ENCODE measurements around the gene CD226.

Gene CD226

DNA sequence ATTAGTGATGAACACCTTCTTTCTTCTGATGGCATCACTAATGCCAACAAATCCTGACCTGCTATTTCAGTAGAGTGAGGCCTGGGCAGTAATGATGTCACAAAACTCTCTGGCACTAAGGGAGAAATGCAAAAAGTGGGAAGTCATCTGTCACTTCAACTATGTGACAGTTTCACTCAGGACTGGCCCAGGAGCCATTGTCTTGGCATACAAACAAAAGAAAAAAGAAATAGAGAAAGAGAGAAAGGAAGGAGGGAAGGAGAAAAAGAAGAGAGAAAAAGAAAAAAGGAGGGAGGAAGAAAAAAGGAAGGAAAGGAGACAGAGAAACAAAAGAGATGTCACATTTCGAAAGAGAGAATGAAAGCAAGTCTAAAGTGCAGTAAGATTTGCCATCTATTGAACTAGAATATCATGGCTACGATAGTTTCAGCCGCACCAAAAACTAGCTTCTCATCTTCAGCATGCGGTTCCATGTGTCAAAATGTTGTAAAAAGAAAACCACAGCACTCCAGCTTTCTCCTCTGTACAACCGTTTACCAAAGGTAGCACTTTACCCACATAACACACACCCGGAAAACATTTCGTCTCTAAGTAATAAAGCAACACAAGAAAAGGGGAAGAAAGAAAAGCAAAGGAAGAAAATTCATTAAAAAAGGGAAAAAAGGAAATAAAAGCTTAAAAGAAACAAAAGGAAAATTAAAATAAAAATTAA, 50.1 kb downstream of the CD226 start:
- H3K36me3 ChIP-seq (ENCODE audit: control insufficient read depth, insufficient read depth, low read length), result no peaks in the 10 kb centered on the region
- no peak overlapping the region for H3K9ac ChIP-seq (ENCODE audit: low read depth, low read length)
- H3K4me1 ChIP-seq (ENCODE audit: control insufficient read depth, insufficient read depth, low read length), result no peaks in the 10 kb centered on the region
- no peak overlapping the region for H3K4me3 ChIP-seq (ENCODE audit: low read depth, low read length)
- H3K9me3 ChIP-seq (ENCODE audit: control insufficient read depth, insufficient read depth, low read length), result no peaks in the 10 kb centered on the region
- H3K27me3 ChIP-seq (ENCODE audit: control insufficient read depth, insufficient read depth, low read length), result no peaks in the 10 kb centered on the region

DNA sequence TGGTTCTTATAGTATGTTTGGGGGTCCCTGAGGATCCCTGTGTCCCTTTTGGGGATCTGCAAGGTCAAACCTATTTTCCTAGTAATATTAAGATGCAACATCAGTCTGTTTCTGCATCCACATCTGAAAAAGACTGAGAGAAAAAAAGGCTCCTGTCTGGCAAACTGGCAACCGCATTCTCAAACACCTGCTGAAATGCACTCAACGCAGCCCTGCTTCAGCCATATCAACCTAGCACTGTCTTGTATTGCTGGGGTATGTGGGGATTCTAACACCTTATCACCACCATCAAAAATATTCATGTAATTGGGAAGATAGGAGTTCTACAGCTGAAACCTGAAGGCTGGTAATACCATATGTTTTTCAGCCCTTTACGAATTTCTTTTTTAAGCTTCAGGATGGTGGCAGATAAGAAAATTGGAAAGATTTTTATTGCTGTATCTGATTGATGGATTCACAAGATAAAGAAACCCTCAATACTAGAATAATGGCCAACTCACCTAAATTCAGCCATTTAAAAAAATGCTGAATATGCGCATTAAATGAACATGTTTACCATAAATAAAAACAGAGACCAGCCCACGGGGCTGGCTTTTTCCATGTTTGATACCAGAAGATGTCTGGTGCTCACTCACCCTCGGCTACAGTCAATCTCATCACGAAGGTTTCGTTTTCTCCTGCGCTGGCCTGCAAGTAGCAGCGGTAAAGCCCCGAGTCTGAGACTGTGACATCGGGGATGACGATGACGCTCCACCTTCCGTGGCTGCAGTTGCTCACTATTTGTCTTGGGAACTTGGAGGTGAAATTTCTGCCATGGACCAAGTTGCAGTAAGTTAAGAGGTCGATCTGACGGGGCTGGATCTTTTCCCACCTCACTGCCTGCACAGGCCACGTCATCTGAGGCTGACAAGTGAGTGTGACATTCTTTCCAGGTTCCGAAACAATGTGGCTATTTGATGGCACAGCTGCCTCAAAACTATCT, 52.3 kb downstream of the CD226 start:
- Histone ChIP-seq H3K4me3 (ENCODE audit: low read depth, low read length) (no peak overlapping the region), H3K27me3 (ENCODE audit: control insufficient read depth, insufficient read depth, low read length) (no peaks in the 10 kb centered on the region), H3K4me1 (ENCODE audit: control insufficient read depth, insufficient read depth, low read length) (no peaks in the 10 kb centered on the region), H3K9ac (ENCODE audit: low read depth, low read length) (no peak overlapping the region), H3K9me3 (ENCODE audit: control insufficient read depth, insufficient read depth, low read length) (no peaks in the 10 kb centered on the region), H3K36me3 (ENCODE audit: control insufficient read depth, insufficient read depth, low read length) (no peaks in the 10 kb centered on the region)

GRCh38 chr18:69894467-69894866, 53.2 kb downstream of the CD226 start:
- no peak overlapping the region for H3K9ac ChIP-seq (ENCODE audit: low read depth, low read length)
- H3K4me3 ChIP-seq (ENCODE audit: low read depth, low read length), result no peak overlapping the region
- H3K4me1 ChIP-seq (ENCODE audit: control insufficient read depth, insufficient read depth, low read length), result no peaks in the 10 kb centered on the region
- H3K36me3 ChIP-seq (ENCODE audit: control insufficient read depth, insufficient read depth, low read length), result no peaks in the 10 kb centered on the region
- no peaks in the 10 kb centered on the region for H3K9me3 ChIP-seq (ENCODE audit: control insufficient read depth, insufficient read depth, low read length)
- H3K27me3 ChIP-seq (ENCODE audit: control insufficient read depth, insufficient read depth, low read length), result no peaks in the 10 kb centered on the region

DNA sequence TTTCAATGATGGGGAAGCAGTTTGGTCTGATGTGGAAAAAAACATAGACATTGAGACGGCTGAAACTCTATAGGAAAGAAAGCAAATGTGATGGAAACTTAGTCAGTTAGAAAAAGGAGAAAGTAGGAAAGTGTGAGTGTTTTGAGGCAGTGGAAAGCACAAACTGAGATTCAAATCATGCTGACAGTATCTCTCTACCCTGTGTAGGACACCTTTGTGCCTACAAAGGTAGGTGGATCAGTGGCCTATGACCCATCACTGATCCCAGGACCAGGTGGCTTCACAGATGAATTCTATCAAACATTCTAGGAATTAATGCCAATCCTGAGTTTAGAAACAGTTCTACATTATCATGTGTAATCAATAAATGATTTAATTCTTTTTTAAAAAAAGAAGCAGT, 57.1 kb downstream of the CD226 start:
- no peak overlapping the region for H3K4me3 ChIP-seq (ENCODE audit: low read depth, low read length)
- H3K9ac ChIP-seq (ENCODE audit: low read depth, low read length), result no peak overlapping the region
- H3K27me3 ChIP-seq (ENCODE audit: control insufficient read depth, insufficient read depth, low read length), result no peaks in the 10 kb centered on the region
- H3K4me1 ChIP-seq (ENCODE audit: control insufficient read depth, insufficient read depth, low read length), result no peaks in the 10 kb centered on the region
- H3K36me3 ChIP-seq (ENCODE audit: control insufficient read depth, insufficient read depth, low read length), result no peaks in the 10 kb centered on the region
- H3K9me3 ChIP-seq (ENCODE audit: control insufficient read depth, insufficient read depth, low read length), result no peaks in the 10 kb centered on the region

DNA sequence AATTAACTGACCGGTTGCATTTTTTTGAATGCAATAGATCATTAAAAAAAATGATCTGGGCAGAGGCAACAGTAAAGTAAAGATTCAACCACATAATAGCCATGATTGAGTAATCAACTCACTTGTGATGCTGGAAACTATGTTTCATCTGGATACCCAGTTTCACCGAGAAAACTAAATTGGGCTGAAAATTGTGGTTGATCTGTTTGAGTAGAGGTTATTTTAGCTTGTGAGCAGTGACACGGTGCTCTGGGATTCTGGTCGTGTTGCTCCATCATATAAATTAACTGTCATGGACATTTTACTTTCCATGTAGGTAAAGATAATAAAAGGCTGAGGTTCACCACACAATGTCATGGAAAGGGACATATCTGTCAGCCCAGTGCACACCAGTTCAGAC, 58.7 kb downstream of the CD226 start:
- H3K36me3 ChIP-seq (ENCODE audit: control insufficient read depth, insufficient read depth, low read length), result no peaks in the 10 kb centered on the region
- H3K4me1 ChIP-seq (ENCODE audit: control insufficient read depth, insufficient read depth, low read length), result no peaks in the 10 kb centered on the region
- no peaks in the 10 kb centered on the region for H3K9me3 ChIP-seq (ENCODE audit: control insufficient read depth, insufficient read depth, low read length)
- no peak overlapping the region for H3K4me3 ChIP-seq (ENCODE audit: low read depth, low read length)
- no peaks in the 10 kb centered on the region for H3K27me3 ChIP-seq (ENCODE audit: control insufficient read depth, insufficient read depth, low read length)
- H3K9ac ChIP-seq (ENCODE audit: low read depth, low read length), result no peak overlapping the region

- H3K27me3 ChIP-seq (ENCODE audit: control insufficient read depth, insufficient read depth, low read length), result no peaks in the 10 kb centered on the region
- no peaks in the 10 kb centered on the region for H3K9me3 ChIP-seq (ENCODE audit: control insufficient read depth, insufficient read depth, low read length)
- no peak overlapping the region for H3K4me3 ChIP-seq (ENCODE audit: low read depth, low read length)
- no peaks in the 10 kb centered on the region for H3K4me1 ChIP-seq (ENCODE audit: control insufficient read depth, insufficient read depth, low read length)
- H3K9ac ChIP-seq (ENCODE audit: low read depth, low read length), result no peak overlapping the region
- H3K36me3 ChIP-seq (ENCODE audit: control insufficient read depth, insufficient read depth, low read length), result no peaks in the 10 kb centered on the region
Measured at GRCh38 chr18:69887256-69887655, 60.4 kb downstream of the CD226 start.

- Histone ChIP-seq H3K4me1 (ENCODE audit: control insufficient read depth, insufficient read depth, low read length) (no peaks in the 10 kb centered on the region), H3K9ac (ENCODE audit: low read depth, low read length) (no peak overlapping the region), H3K36me3 (ENCODE audit: control insufficient read depth, insufficient read depth, low read length) (no peaks in the 10 kb centered on the region), H3K27me3 (ENCODE audit: control insufficient read depth, insufficient read depth, low read length) (no peaks in the 10 kb centered on the region), H3K4me3 (ENCODE audit: low read depth, low read length) (no peak overlapping the region), H3K9me3 (ENCODE audit: control insufficient read depth, insufficient read depth, low read length) (no peaks in the 10 kb centered on the region)
Measured at GRCh38 chr18:69885841-69886531, 61.7 kb downstream of the CD226 start.

GRCh38 chr18:69885355-69885754, 62.3 kb downstream of the CD226 start:
- Histone ChIP-seq H3K4me1 (ENCODE audit: control insufficient read depth, insufficient read depth, low read length) (no peaks in the 10 kb centered on the region), H3K9ac (ENCODE audit: low read depth, low read length) (no peak overlapping the region), H3K27me3 (ENCODE audit: control insufficient read depth, insufficient read depth, low read length) (no peaks in the 10 kb centered on the region), H3K9me3 (ENCODE audit: control insufficient read depth, insufficient read depth, low read length) (no peaks in the 10 kb centered on the region), H3K4me3 (ENCODE audit: low read depth, low read length) (no peak overlapping the region), H3K36me3 (ENCODE audit: control insufficient read depth, insufficient read depth, low read length) (no peaks in the 10 kb centered on the region)

DNA sequence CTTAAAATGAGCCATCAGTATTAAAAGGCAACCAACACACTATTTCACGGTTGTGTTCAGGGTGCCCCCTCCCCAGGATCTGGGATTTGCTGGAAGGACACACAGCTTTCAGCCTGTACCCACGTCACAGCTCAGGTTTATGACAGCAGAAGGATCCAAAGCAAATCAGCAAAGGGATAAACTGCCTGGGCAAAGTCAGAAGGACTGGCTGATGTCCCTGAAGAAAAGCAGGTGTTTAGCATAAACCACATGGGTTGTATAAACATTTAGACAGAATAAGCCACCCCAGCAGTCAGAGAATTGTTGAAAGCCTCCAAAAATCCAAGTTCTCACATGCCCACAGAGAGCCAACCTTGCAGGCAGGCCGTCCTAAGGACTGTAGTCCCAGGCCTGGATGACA, 63.9 kb downstream of the CD226 start:
- no peaks in the 10 kb centered on the region for H3K36me3 ChIP-seq (ENCODE audit: control insufficient read depth, insufficient read depth, low read length)
- no peak overlapping the region for H3K4me3 ChIP-seq (ENCODE audit: low read depth, low read length)
- H3K9ac ChIP-seq (ENCODE audit: low read depth, low read length), result no peak overlapping the region
- no peaks in the 10 kb centered on the region for H3K27me3 ChIP-seq (ENCODE audit: control insufficient read depth, insufficient read depth, low read length)
- H3K9me3 ChIP-seq (ENCODE audit: control insufficient read depth, insufficient read depth, low read length), result no peaks in the 10 kb centered on the region
- H3K4me1 ChIP-seq (ENCODE audit: control insufficient read depth, insufficient read depth, low read length), result no peaks in the 10 kb centered on the region

DNA sequence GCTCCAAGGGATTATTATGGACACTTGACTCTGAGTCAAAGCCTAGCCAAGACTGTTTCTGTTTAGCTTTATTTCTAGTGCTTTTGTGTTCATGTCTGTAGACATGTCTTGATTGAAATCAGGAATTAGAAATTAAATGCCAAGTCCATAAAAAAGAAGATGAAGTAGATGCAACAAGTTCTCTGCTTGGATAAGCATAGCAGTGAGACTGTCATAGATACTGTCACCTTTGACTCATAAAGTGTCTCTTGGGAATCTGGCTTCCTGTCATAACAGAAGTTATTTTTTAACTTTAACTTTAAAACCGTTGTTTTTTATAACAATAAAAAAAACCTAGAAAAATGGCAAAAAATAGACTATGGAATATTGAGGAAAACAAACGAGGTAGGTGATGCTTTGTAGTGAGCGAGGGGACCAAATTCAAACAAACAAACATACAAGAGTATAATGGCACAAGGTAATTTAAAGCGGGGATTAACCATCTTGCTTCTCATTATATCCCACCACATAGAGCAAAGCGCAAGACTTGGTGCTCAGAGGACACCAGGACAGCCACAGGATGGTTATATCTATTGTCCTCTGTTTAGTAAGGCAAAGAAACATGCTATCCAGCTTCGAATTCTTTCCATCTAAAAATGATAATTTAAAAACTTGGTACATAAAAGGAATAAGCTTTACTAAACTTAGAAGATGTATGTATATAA, 64.6 kb downstream of the CD226 start:
- Histone ChIP-seq H3K4me1 (ENCODE audit: control insufficient read depth, insufficient read depth, low read length) (no peaks in the 10 kb centered on the region), H3K4me3 (ENCODE audit: low read depth, low read length) (no peak overlapping the region), H3K9ac (ENCODE audit: low read depth, low read length) (no peak overlapping the region), H3K36me3 (ENCODE audit: control insufficient read depth, insufficient read depth, low read length) (no peaks in the 10 kb centered on the region), H3K27me3 (ENCODE audit: control insufficient read depth, insufficient read depth, low read length) (no peaks in the 10 kb centered on the region), H3K9me3 (ENCODE audit: control insufficient read depth, insufficient read depth, low read length) (no peaks in the 10 kb centered on the region)

- Histone ChIP-seq H3K36me3 (ENCODE audit: control insufficient read depth, insufficient read depth, low read length) (no peaks in the 10 kb centered on the region), H3K4me1 (ENCODE audit: control insufficient read depth, insufficient read depth, low read length) (no peaks in the 10 kb centered on the region), H3K9ac (ENCODE audit: low read depth, low read length) (no peak overlapping the region), H3K27me3 (ENCODE audit: control insufficient read depth, insufficient read depth, low read length) (no peaks in the 10 kb centered on the region), H3K9me3 (ENCODE audit: control insufficient read depth, insufficient read depth, low read length) (no peaks in the 10 kb centered on the region), H3K4me3 (ENCODE audit: low read depth, low read length) (no peak overlapping the region)
Measured at GRCh38 chr18:69880083-69880482, 67.6 kb downstream of the CD226 start.

Data from iPS-15b (cell line).